ENCODE data around the gene COPA.
A peak's percentile ranks its signal among the peaks of the same experiment; 100 is the strongest.

Gene COPA

DNA sequence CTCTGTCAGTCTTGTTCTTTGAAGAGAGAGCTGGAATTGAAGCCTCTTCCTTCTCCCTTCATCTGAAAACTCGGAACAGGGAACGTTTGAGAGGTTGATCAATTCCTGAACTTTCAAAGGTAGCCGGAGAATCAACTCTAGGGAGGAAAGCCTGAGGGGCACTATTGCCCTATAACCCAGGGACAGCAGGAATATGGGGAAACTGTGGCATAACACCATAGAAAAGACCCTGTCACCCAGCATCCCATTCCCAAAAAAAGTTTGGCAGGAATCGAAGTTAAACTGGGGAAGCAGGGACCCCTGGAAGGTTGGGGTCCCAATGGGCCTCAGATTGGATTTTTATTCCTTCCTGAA is 18.7 kb upstream of the COPA start:
- no peaks in the 10 kb centered on the region for H3K27me3 ChIP-seq (ENCODE audit: insufficient read depth, low read length)
- peaks cover 20% of the 10 kb centered on the region for H3K4me1 ChIP-seq (ENCODE audit: insufficient read depth, low read length)
- no peaks in the 10 kb centered on the region for H3K9me3 ChIP-seq (ENCODE audit: insufficient read depth, low read depth, low read length)
- H3K36me3 ChIP-seq (ENCODE audit: insufficient read depth, low read length) = peaks cover 41% of the 10 kb centered on the region
- H3K9ac ChIP-seq (ENCODE audit: low read depth, low read length) = peak overlapping the region; percentile 40
- WGBS = 80% methylated on average over 4 of the region's 4 CpGs
- H3K4me3 ChIP-seq (ENCODE audit: low read length) = no peak overlapping the region
- peak overlapping the region; percentile 29 for H3K27ac ChIP-seq (ENCODE audit: low read depth, low read length)

DNA sequence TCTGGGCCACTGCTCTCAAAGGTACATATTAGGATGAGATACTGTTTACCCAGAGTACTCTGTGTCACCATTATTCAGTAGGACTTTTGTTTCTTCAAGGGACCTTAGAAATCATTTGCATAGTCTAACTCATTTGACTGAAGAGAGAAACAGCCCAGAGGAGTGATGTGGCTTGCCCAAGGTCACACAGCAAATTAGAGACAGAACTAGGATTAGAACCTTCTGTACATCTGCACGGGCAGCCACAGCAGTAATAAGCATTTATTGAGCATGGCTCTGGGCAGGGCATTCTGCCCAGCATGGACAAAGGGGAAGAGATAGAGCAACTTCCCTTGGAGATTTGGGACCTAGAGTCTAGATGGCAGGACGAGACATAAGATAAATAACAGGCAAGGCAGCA is 18.1 kb upstream of the COPA start:
- peaks cover 47% of the 10 kb centered on the region for H3K36me3 ChIP-seq (ENCODE audit: insufficient read depth, low read length)
- peaks cover 20% of the 10 kb centered on the region for H3K4me1 ChIP-seq (ENCODE audit: insufficient read depth, low read length)
- H3K4me3 ChIP-seq (ENCODE audit: low read length) = no peak overlapping the region
- no peak overlapping the region for H3K9ac ChIP-seq (ENCODE audit: low read depth, low read length)
- 92% methylated on average over 2 of the region's 2 CpGs for WGBS
- H3K27me3 ChIP-seq (ENCODE audit: insufficient read depth, low read length) = no peaks in the 10 kb centered on the region
- H3K27ac ChIP-seq (ENCODE audit: low read depth, low read length) = no peak overlapping the region
- no peaks in the 10 kb centered on the region for H3K9me3 ChIP-seq (ENCODE audit: insufficient read depth, low read depth, low read length)

DNA sequence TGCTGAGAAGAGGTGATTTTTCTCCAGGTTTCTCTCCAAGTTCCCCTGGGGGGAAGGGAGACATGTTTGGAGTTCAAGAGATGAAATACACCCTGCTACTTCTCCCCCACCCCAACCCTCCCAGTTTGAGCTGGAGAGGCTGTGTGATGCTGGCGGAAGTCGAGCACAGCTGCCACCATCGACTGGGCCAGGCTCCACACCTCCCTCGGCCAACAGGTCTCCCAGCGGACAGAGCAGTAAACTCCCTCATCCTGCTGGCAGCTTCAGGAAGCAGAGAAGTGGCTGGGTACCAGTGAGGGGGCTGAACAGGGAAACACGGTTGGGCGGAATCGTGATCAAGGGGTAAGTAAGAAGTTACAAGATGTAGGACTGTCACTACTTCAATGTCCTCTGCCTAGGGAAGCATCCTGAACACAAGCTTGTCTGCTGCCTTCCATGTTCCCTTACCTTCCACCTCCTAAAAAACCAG is 17.2 kb upstream of the COPA start:
- 93% methylated on average over 8 of the region's 8 CpGs for WGBS
- H3K9ac ChIP-seq (ENCODE audit: low read depth, low read length) = no peak overlapping the region; the same call in 1 of the 2 replicates

DNA sequence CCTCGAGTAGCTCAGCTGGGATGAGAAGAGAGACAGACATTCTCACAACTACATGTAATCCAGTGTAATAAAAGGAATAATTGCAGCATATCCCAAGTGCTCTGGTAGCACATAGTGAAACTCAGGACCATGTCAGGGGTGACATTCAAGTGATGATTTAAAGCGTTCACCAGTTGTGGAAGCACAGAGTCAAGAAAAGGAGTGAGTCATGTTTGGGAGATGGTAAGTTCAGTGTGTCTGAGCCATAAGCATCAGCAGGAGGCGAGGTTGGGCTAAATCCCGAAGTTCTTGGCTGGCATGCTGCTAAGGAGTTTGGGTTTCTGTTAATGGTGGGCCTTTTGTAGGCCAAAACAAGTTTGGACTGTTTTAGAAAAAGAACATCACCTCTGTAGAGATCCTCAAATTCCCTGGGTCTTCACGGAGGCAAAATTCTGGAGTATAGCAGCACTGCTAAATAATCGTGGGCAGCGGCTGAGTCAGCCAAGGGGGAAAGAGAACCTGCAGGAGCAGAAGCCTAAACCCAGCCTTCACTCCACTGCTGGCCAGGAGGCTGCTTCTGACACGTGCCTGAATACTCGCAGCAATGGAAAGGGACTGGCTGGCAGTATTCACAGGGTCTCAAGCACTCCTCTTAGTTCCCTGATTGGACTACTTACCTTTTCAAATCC is 16.6 kb upstream of the COPA start:
- Histone ChIP-seq H3K4me3 (ENCODE audit: low read length) (no peak overlapping the region), H3K27ac (ENCODE audit: low read depth, low read length) (no peak overlapping the region), H3K27me3 (ENCODE audit: insufficient read depth, low read length) (no peaks in the 10 kb centered on the region), H3K9me3 (ENCODE audit: insufficient read depth, low read depth, low read length) (no peaks in the 10 kb centered on the region), H3K4me1 (ENCODE audit: insufficient read depth, low read length) (peaks cover 20% of the 10 kb centered on the region), H3K36me3 (ENCODE audit: insufficient read depth, low read length) (peaks cover 62% of the 10 kb centered on the region), H3K9ac (ENCODE audit: low read depth, low read length) (no peak overlapping the region; the same call in 1 of the 2 replicates)
- 93% methylated on average over 9 of the region's 9 CpGs for WGBS

More for the DNA sequence above, 17.2 kb upstream of the COPA start:
- H3K9me3 ChIP-seq (ENCODE audit: insufficient read depth, low read depth, low read length) = no peaks in the 10 kb centered on the region
- no peak overlapping the region for H3K4me3 ChIP-seq (ENCODE audit: low read length)
- no peak overlapping the region for H3K27ac ChIP-seq (ENCODE audit: low read depth, low read length)
- H3K27me3 ChIP-seq (ENCODE audit: insufficient read depth, low read length) = no peaks in the 10 kb centered on the region
- peaks cover 56% of the 10 kb centered on the region for H3K36me3 ChIP-seq (ENCODE audit: insufficient read depth, low read length)
- H3K4me1 ChIP-seq (ENCODE audit: insufficient read depth, low read length) = peaks cover 20% of the 10 kb centered on the region

DNA sequence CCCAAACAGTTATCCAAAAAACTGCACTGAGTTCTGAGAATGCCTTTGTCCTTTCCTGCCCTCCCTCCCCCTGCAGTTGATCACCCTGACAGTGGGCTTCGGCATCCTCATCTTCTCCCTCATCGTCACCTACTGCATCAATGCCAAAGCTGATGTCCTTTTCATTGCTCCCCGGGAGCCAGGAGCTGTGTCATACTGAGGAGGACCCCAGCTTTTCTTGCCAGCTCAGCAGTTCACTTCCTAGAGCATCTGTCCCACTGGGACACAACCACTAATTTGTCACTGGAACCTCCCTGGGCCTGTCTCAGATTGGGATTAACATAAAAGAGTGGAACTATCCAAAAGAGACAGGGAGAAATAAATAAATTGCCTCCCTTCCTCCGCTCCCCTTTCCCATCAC is 15.0 kb upstream of the COPA start:
- no peaks in the 10 kb centered on the region for H3K9me3 ChIP-seq (ENCODE audit: insufficient read depth, low read depth, low read length)
- no peak overlapping the region for H3K27ac ChIP-seq (ENCODE audit: low read depth, low read length)
- H3K9ac ChIP-seq (ENCODE audit: low read depth, low read length) = no peak overlapping the region
- no peak overlapping the region for H3K4me3 ChIP-seq (ENCODE audit: low read length)
- H3K4me1 ChIP-seq (ENCODE audit: insufficient read depth, low read length) = peaks cover 16% of the 10 kb centered on the region
- WGBS = 95% methylated on average over 4 of the region's 4 CpGs
- H3K36me3 ChIP-seq (ENCODE audit: insufficient read depth, low read length) = peaks cover 77% of the 10 kb centered on the region
- H3K27me3 ChIP-seq (ENCODE audit: insufficient read depth, low read length) = no peaks in the 10 kb centered on the region

DNA sequence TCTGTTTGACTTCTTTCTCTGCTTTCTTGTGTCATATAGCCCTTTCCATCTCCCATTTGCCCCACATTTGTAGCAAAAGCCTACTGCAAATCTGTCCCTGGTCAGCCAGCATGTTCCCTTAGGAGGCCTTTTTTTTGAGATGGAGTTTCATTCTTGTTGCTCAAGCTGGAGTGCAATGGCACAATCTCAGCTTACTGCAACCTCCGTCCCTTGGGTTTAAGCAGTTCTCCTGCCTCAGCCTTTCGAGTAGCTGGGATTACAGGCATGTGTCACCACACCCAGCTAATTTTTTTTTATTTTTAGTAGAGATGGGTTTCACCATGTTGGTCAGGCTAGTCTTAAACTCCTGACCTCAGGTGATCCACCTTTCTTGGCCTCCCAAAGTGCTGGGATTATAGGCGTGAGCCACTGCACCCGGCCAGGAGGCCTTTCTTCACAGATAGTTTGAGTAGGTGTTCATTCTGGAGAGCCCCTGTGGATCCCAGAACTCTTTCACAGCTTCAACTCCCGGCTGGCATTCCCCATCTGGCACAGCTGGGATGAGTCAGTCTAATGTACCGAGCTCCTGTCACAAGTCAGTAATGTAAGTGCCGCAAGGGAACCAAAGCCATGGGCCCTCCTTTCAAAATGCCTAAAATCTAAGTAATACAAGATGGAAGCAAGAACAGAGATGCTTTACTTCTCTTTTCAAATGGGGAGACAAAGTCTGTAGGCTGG is 14.4 kb upstream of the COPA start:
- WGBS = 92% methylated on average over 7 of the region's 7 CpGs
- no peaks in the 10 kb centered on the region for H3K27me3 ChIP-seq (ENCODE audit: insufficient read depth, low read length)
- no peaks in the 10 kb centered on the region for H3K9me3 ChIP-seq (ENCODE audit: insufficient read depth, low read depth, low read length)
- peaks cover 9% of the 10 kb centered on the region for H3K4me1 ChIP-seq (ENCODE audit: insufficient read depth, low read length)
- H3K4me3 ChIP-seq (ENCODE audit: low read length) = no peak overlapping the region
- H3K9ac ChIP-seq (ENCODE audit: low read depth, low read length) = no peak overlapping the region
- peaks cover 83% of the 10 kb centered on the region for H3K36me3 ChIP-seq (ENCODE audit: insufficient read depth, low read length)
- H3K27ac ChIP-seq (ENCODE audit: low read depth, low read length) = no peak overlapping the region

DNA sequence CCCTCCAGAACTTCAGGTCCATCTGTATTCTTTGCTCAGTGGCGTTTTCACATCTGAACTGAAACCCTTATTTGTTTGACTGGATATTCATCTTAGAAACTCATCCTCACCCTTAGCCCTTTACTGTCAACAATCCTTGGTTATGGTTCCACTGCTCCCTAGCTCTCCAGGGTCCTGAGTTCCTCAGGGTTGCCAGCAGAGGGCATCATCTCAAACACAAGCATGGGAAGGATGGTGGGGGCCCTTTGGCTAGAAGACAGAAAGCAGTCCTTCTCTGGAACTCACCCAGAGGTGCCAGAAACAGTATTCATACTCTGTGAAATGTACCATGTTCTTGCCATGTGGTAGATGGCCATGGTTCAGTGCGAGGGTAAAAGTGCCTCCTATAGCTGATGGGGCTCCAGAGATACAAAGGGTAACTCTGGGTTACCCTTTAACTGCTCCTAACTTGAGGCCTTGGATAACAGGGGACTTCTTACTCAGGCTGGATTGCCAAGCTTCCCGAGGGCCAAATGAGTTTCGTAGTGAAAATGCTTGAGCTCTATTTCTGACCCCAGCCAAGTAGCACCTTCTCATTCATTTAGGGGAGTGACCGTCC is 11.4 kb upstream of the COPA start:
- H3K27me3 ChIP-seq (ENCODE audit: insufficient read depth, low read length) = no peaks in the 10 kb centered on the region
- H3K9me3 ChIP-seq (ENCODE audit: insufficient read depth, low read depth, low read length) = no peaks in the 10 kb centered on the region
- WGBS = 75% methylated on average over 5 of the region's 5 CpGs
- H3K4me3 ChIP-seq (ENCODE audit: low read length) = no peak overlapping the region
- H3K27ac ChIP-seq (ENCODE audit: low read depth, low read length) = no peak overlapping the region
- H3K9ac ChIP-seq (ENCODE audit: low read depth, low read length) = no peak overlapping the region
- H3K36me3 ChIP-seq (ENCODE audit: insufficient read depth, low read length) = peaks cover 96% of the 10 kb centered on the region
- no peaks in the 10 kb centered on the region for H3K4me1 ChIP-seq (ENCODE audit: insufficient read depth, low read length)

DNA sequence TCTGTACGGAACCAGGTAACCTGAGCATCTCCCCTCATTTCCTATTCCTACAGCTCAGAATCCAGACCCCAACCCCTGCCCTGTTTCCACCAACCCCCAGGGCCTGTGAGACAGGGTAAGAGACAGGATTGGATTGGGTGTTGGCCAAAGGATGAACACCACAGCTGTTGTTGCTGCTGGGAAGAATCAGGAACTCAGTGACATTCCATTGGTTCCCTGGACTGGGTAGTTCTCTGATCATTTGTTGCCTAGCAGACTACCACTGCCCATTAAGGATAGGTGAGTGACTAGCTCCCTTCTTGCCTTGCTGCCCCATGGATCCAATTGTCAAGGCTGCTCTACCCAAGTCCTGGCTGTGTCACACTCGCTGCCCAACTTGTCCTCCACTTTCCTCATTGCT is 10.2 kb upstream of the COPA start:
- no peak overlapping the region for H3K4me3 ChIP-seq (ENCODE audit: low read length)
- WGBS = 95% methylated on average over 2 of the region's 2 CpGs
- H3K36me3 ChIP-seq (ENCODE audit: insufficient read depth, low read length) = peaks cover 99% of the 10 kb centered on the region
- no peaks in the 10 kb centered on the region for H3K27me3 ChIP-seq (ENCODE audit: insufficient read depth, low read length)
- H3K4me1 ChIP-seq (ENCODE audit: insufficient read depth, low read length) = no peaks in the 10 kb centered on the region
- H3K9me3 ChIP-seq (ENCODE audit: insufficient read depth, low read depth, low read length) = no peaks in the 10 kb centered on the region
- H3K27ac ChIP-seq (ENCODE audit: low read depth, low read length) = no peak overlapping the region
- no peak overlapping the region for H3K9ac ChIP-seq (ENCODE audit: low read depth, low read length)

DNA sequence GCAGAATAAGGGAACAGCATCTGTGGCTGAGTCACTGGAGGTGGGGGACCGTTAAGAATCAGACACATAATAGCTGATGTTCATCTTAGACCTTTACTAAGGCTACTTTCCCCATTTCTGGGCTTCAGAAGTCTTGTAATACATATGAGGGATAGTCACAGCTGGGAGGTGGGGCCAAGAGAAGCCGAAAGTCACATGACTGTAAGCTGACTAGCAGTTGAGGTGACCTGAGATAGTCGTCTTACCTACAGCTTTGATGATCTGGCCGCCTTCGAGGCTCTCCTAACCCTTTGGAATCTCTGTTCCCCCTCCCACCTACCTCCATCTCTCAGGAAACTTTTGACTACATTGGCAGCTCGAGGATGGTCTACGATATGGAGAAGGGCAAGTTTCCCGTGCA is 9.5 kb upstream of the COPA start:
- no peaks in the 10 kb centered on the region for H3K27me3 ChIP-seq (ENCODE audit: insufficient read depth, low read length)
- no peak overlapping the region for H3K27ac ChIP-seq (ENCODE audit: low read depth, low read length)
- no peaks in the 10 kb centered on the region for H3K4me1 ChIP-seq (ENCODE audit: insufficient read depth, low read length)
- WGBS = 95% methylated on average over 8 of the region's 8 CpGs
- H3K4me3 ChIP-seq (ENCODE audit: low read length) = no peak overlapping the region
- H3K9ac ChIP-seq (ENCODE audit: low read depth, low read length) = no peak overlapping the region
- H3K9me3 ChIP-seq (ENCODE audit: insufficient read depth, low read depth, low read length) = no peaks in the 10 kb centered on the region
- H3K36me3 ChIP-seq (ENCODE audit: insufficient read depth, low read length) = peaks cover 98% of the 10 kb centered on the region

DNA sequence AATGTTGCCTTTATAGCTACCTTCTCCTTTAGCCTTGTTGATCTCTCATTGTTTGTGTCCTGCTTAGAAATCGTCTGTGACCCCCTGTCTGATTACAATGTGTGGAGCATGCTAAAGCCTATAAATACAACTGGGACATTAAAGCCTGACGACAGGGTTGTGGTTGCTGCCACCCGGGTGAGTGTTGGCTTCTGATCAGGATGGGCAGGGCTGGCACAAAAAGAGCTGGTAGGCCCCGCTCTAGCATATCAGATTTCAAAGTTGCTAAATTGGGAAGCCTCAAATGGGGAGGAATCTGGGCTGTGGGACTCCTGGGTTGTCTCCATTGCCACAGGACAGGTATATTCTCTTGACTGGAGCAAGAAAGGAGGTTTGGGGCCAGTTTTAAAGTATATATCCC is 8.6 kb upstream of the COPA start:
- 93% methylated on average over 4 of the region's 4 CpGs for WGBS

DNA sequence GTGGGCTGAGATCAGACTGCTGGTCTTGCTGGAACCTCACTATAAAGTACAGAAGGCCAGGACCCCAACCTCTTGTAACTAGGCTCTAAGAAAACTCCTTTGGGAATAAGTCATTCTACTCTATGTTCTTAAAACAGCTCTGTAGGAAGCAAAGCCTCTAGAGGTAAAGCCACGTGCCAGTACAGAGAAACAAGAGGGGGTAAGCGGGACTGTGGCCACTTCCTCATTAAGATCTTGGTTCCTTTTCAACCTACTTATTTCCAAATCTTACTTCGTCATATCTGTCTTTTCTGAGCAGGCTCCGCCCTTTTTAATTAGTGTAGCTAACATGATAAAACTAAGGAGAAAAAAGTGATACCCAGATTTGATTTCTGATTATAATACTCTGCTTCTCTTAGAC is 3.9 kb upstream of the COPA start:
- peaks cover under 1% of the 10 kb centered on the region; the same call in 1 of the 2 replicates for H3K4me1 ChIP-seq (ENCODE audit: insufficient read depth, low read length)
- H3K36me3 ChIP-seq (ENCODE audit: insufficient read depth, low read length) = peaks cover 70% of the 10 kb centered on the region

More for the DNA sequence above, 8.6 kb upstream of the COPA start:
- peaks cover 97% of the 10 kb centered on the region for H3K36me3 ChIP-seq (ENCODE audit: insufficient read depth, low read length)
- H3K27me3 ChIP-seq (ENCODE audit: insufficient read depth, low read length) = no peaks in the 10 kb centered on the region
- H3K27ac ChIP-seq (ENCODE audit: low read depth, low read length) = no peak overlapping the region
- no peak overlapping the region for H3K9ac ChIP-seq (ENCODE audit: low read depth, low read length)
- H3K9me3 ChIP-seq (ENCODE audit: insufficient read depth, low read depth, low read length) = no peaks in the 10 kb centered on the region
- no peaks in the 10 kb centered on the region for H3K4me1 ChIP-seq (ENCODE audit: insufficient read depth, low read length)
- H3K4me3 ChIP-seq (ENCODE audit: low read length) = no peak overlapping the region

More for the DNA sequence above, 3.9 kb upstream of the COPA start:
- H3K27ac ChIP-seq (ENCODE audit: low read depth, low read length) = no peak overlapping the region
- WGBS = 89% methylated on average over 2 of the region's 4 CpGs
- no peaks in the 10 kb centered on the region for H3K27me3 ChIP-seq (ENCODE audit: insufficient read depth, low read length)
- H3K4me3 ChIP-seq (ENCODE audit: low read length) = no peak overlapping the region
- no peak overlapping the region for H3K9ac ChIP-seq (ENCODE audit: low read depth, low read length)
- no peaks in the 10 kb centered on the region for H3K9me3 ChIP-seq (ENCODE audit: insufficient read depth, low read depth, low read length)
